HepG2 (cell line): ENCODE data around the gene UBQLN4. TPM values are rescaled to one million over a fixed set of nuclear protein-coding genes. Genes with fewer than 3 reads are reported as not detected.
A peak's percentile ranks its signal among the peaks of the same experiment; 100 is the strongest.

Experiments
- FOXK1 ChIP-seq: sonication (generic); formaldehyde crosslinking; IDR thresholded peaks from 2 replicates; pipeline ENCODE4 v1.4.0; 2020; ENCODE audit warnings: low read depth, missing genetic modification reagents, borderline replicate concordance
- HDAC1 ChIP-seq: sonication (generic); formaldehyde crosslinking; IDR thresholded peaks from 2 replicates; pipeline ENCODE4 v1.5.1; 2020; ENCODE audit warnings: mild to moderate bottlenecking, missing genetic modification reagents
- KDM5A ChIP-seq: fragments of 200-600 bp; sonication (generic); IDR thresholded peaks from 2 replicates; pipeline ENCODE4 v1.7.0; 2018; ENCODE audit warnings: antibody characterized with exemption, mild to moderate bottlenecking, low read length, borderline replicate concordance
- NCOA1 ChIP-seq: sonication (generic); formaldehyde crosslinking; IDR thresholded peaks from 2 replicates; pipeline ENCODE4 v1.9.0; 2021; ENCODE audit warnings: missing genetic modification reagents
- TP53 ChIP-seq: sonication (generic); formaldehyde crosslinking; conservative IDR thresholded peaks from 2 replicates; pipeline ENCODE4 v1.4.0; 2020; ENCODE audit warnings: missing genetic modification reagents
- YY1 ChIP-seq: IDR thresholded peaks from 2 replicates; pipeline ENCODE4 v1.6.1; 2011; ENCODE audit warnings: low read length, low read depth, moderate library complexity, mild to moderate bottlenecking; ENCODE audit not compliant: insufficient read depth, insufficient replicate concordance
- ZFP41 ChIP-seq: sonication (generic); formaldehyde crosslinking; IDR thresholded peaks from 2 replicates; pipeline ENCODE4 v1.4.0; 2020; ENCODE audit warnings: mild to moderate bottlenecking, missing genetic modification reagents, borderline replicate concordance
- ZNF317 ChIP-seq: sonication (generic); formaldehyde crosslinking; IDR thresholded peaks from 2 replicates; pipeline ENCODE4 v1.5.0; 2020; ENCODE audit warnings: mild to moderate bottlenecking, missing genetic modification reagents
- ZNF572 ChIP-seq: sonication (generic); formaldehyde crosslinking; IDR thresholded peaks from 2 replicates; pipeline ENCODE4 v1.5.1; 2020; ENCODE audit warnings: mild to moderate bottlenecking, missing genetic modification reagents
- polyA plus RNA-seq, 8 experiments: library from polyadenylated mRNA; depleted of rRNA in 3 of 8; stranded (reverse) in 7 of 8; unstranded in 1 of 8; fragments of >200 nt; fragmentation: Illumina TruSeq in 4 of 8; extraction: Trizol in 4 of 8; gene quantifications; 2 replicates each; pipeline versions ENCODE4 v1.2.1 to v1.2.3, GENCODE V29; 2011 to 2016; ENCODE audit warnings: low read depth in 4 of 8, missing spikeins in 1 of 8, mixed read lengths in 1 of 8; ENCODE audit not compliant: insufficient read depth in 1 of 8
- total RNA-seq, 5 experiments: library from RNA; depleted of rRNA; stranded (reverse); fragments of >200 nt; fragmentation: Illumina TruSeq; extraction: Trizol; gene quantifications; 2 replicates each; pipeline ENCODE4 v1.2.3, GENCODE V29; 2016; ENCODE audit warnings: low read depth in 1 of 5
- TF ChIP-seq, protein P1 (sequence below): sonication (generic); formaldehyde crosslinking; conservative IDR thresholded peaks from 2 replicates; pipeline ENCODE4 v1.4.0; 2020; ENCODE audit warnings: missing genetic modification reagents
- TF ChIP-seq, protein P2 (sequence below): sonication (generic); formaldehyde crosslinking; IDR thresholded peaks from 2 replicates; pipeline ENCODE4 v1.8.0; 2022; ENCODE audit warnings: missing genetic modification reagents, low read depth, mild to moderate bottlenecking, borderline replicate concordance
- TF ChIP-seq, protein P3 (sequence below), 2 experiments: IDR thresholded peaks; 2 replicates each; pipeline ENCODE4 v1.6.1; 2011 to 2012; ENCODE audit warnings: low read length in 2 of 2, borderline replicate concordance in 1 of 2, low read depth in 1 of 2, mild to moderate bottlenecking in 1 of 2, moderate library complexity in 1 of 2
- TF ChIP-seq, protein P4 (sequence below): sonication (generic); formaldehyde crosslinking; conservative IDR thresholded peaks from 2 replicates; pipeline ENCODE4 v1.4.0; 2020; ENCODE audit warnings: mild to moderate bottlenecking, missing genetic modification reagents, moderate library complexity
- TF ChIP-seq, protein P5 (sequence below): IDR thresholded peaks from 2 replicates; pipeline ENCODE4 v1.6.1; 2018; ENCODE audit warnings: missing genetic modification reagents
- TF ChIP-seq, protein P6 (sequence below): sonication (generic); formaldehyde crosslinking; IDR thresholded peaks from 2 replicates; pipeline ENCODE4 v1.4.0; 2020; ENCODE audit warnings: missing genetic modification reagents

The UBQLN4 gene
- total and polyA plus RNA-seq, 2 of the 13 experiments (the other 11 are each of a cell fraction or from before 2014, with no cell fraction given), result 31.5 to 39.8 TPM

DNA sequence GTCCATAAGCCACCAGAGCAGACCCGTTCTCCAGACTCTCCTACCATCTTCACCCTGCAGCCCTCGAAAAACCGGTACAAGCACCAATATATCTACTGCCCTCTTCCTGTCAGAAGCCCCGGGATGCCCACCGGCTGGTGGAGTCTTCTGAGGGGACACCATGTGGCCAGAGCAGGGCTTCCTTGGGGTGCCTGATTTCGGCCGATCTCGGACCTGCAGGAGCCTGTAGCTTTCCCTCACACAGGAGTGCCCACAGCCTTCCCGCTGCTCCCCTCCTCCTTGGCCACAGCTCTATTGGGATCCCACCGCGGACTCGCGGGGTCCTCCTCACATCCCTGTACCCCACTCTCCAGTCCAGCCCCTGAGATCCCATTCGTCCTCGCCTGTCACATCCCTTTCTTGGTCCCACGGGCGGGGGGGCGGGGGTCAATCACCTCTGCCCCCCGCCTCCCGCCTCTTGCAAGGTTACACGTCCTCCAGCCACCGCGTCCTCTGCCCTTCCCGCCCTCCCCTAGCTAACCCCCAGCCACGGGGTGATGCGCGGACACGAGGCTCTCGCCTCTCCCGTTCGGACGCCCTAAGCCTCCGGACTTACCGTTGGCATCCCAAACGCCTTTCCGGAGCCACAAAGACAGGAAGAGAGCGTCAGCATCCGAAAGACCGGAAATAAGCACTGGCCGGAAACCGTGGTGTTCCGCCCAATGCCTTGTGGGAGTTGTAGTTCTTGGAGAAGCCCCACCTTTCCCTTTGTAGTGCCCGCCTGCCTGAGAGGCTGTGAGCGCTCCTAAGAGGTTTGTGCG lies 33.1 kb downstream of the UBQLN4 start, which contains the start of gene SSR2 (continued):
- TF ChIP-seq, protein P1, sequence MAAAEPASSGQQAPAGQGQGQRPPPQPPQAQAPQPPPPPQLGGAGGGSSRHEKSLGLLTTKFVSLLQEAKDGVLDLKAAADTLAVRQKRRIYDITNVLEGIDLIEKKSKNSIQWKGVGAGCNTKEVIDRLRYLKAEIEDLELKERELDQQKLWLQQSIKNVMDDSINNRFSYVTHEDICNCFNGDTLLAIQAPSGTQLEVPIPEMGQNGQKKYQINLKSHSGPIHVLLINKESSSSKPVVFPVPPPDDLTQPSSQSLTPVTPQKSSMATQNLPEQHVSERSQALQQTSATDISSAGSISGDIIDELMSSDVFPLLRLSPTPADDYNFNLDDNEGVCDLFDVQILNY (CRISPR knock-in tag), result no peak
- TF ChIP-seq, protein P2, sequence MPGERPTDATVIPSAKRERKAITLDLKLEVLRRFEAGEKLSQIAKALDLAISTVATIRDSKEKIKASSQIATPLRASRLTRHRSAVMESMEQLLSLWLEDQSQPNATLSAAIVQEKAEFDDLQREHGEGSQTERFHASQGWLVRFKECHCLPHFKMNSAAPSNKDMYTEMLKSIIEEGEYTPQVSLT, result no peak
- TF ChIP-seq KDM5A, result peak; percentile 38; the same call in 1 of the 2 replicates
- TF ChIP-seq NCOA1 (CRISPR knock-in tag), result no peak
- TF ChIP-seq, protein P3, sequence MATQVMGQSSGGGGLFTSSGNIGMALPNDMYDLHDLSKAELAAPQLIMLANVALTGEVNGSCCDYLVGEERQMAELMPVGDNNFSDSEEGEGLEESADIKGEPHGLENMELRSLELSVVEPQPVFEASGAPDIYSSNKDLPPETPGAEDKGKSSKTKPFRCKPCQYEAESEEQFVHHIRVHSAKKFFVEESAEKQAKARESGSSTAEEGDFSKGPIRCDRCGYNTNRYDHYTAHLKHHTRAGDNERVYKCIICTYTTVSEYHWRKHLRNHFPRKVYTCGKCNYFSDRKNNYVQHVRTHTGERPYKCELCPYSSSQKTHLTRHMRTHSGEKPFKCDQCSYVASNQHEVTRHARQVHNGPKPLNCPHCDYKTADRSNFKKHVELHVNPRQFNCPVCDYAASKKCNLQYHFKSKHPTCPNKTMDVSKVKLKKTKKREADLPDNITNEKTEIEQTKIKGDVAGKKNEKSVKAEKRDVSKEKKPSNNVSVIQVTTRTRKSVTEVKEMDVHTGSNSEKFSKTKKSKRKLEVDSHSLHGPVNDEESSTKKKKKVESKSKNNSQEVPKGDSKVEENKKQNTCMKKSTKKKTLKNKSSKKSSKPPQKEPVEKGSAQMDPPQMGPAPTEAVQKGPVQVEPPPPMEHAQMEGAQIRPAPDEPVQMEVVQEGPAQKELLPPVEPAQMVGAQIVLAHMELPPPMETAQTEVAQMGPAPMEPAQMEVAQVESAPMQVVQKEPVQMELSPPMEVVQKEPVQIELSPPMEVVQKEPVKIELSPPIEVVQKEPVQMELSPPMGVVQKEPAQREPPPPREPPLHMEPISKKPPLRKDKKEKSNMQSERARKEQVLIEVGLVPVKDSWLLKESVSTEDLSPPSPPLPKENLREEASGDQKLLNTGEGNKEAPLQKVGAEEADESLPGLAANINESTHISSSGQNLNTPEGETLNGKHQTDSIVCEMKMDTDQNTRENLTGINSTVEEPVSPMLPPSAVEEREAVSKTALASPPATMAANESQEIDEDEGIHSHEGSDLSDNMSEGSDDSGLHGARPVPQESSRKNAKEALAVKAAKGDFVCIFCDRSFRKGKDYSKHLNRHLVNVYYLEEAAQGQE (IDR thresholded peaks at IDR 0.05; ENCODE audit: borderline replicate concordance in 1 of 2, low read depth in 1 of 2, low read length in 2 of 2), result no peak
- TF ChIP-seq, protein P4, sequence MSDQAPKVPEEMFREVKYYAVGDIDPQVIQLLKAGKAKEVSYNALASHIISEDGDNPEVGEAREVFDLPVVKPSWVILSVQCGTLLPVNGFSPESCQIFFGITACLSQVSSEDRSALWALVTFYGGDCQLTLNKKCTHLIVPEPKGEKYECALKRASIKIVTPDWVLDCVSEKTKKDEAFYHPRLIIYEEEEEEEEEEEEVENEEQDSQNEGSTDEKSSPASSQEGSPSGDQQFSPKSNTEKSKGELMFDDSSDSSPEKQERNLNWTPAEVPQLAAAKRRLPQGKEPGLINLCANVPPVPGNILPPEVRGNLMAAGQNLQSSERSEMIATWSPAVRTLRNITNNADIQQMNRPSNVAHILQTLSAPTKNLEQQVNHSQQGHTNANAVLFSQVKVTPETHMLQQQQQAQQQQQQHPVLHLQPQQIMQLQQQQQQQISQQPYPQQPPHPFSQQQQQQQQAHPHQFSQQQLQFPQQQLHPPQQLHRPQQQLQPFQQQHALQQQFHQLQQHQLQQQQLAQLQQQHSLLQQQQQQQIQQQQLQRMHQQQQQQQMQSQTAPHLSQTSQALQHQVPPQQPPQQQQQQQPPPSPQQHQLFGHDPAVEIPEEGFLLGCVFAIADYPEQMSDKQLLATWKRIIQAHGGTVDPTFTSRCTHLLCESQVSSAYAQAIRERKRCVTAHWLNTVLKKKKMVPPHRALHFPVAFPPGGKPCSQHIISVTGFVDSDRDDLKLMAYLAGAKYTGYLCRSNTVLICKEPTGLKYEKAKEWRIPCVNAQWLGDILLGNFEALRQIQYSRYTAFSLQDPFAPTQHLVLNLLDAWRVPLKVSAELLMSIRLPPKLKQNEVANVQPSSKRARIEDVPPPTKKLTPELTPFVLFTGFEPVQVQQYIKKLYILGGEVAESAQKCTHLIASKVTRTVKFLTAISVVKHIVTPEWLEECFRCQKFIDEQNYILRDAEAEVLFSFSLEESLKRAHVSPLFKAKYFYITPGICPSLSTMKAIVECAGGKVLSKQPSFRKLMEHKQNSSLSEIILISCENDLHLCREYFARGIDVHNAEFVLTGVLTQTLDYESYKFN (CRISPR knock-in tag), result 0 out of 2 replicates have a peak, but pooled peaks have one; percentile 22
- TF ChIP-seq, protein P5, sequence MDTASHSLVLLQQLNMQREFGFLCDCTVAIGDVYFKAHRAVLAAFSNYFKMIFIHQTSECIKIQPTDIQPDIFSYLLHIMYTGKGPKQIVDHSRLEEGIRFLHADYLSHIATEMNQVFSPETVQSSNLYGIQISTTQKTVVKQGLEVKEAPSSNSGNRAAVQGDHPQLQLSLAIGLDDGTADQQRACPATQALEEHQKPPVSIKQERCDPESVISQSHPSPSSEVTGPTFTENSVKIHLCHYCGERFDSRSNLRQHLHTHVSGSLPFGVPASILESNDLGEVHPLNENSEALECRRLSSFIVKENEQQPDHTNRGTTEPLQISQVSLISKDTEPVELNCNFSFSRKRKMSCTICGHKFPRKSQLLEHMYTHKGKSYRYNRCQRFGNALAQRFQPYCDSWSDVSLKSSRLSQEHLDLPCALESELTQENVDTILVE (CRISPR knock-in tag), result 0 out of 2 replicates have a peak, but pooled peaks have one; percentile 49
- peak; percentile 71; the same call in 1 of the 2 replicates for TF ChIP-seq FOXK1 (CRISPR knock-in tag)
- peak; percentile 48 for TF ChIP-seq YY1
- TF ChIP-seq, protein P6, sequence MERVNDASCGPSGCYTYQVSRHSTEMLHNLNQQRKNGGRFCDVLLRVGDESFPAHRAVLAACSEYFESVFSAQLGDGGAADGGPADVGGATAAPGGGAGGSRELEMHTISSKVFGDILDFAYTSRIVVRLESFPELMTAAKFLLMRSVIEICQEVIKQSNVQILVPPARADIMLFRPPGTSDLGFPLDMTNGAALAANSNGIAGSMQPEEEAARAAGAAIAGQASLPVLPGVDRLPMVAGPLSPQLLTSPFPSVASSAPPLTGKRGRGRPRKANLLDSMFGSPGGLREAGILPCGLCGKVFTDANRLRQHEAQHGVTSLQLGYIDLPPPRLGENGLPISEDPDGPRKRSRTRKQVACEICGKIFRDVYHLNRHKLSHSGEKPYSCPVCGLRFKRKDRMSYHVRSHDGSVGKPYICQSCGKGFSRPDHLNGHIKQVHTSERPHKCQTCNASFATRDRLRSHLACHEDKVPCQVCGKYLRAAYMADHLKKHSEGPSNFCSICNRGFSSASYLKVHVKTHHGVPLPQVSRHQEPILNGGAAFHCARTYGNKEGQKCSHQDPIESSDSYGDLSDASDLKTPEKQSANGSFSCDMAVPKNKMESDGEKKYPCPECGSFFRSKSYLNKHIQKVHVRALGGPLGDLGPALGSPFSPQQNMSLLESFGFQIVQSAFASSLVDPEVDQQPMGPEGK (CRISPR knock-in tag), result peak; percentile 55; the same call in 1 of the 2 replicates
- no peak for TF ChIP-seq TP53 (CRISPR knock-in tag)
- TF ChIP-seq HDAC1 (CRISPR knock-in tag), result peak; percentile 59; the same call in 1 of the 2 replicates
- no peak for TF ChIP-seq ZFP41
- no peak for TF ChIP-seq ZNF317 (CRISPR knock-in tag)
- TF ChIP-seq ZNF572, result no peak
